NK-92 (cell line): Measurements from ENCODE around the gene PITPNB.

Experiments used
- DNase-seq: peaks from one replicate; lab custom pipeline; 2025; ENCODE audit not compliant: unreplicated experiment; lab: John Stamatoyannopoulos, UW

Gene PITPNB

GRCh38 chr22:27919222-27919941, at the start of gene PITPNB:
PITPNB (minus strand) TSS chr22:27919256; CDS start chr22:27919191, 65 bp downstream.
- peak; percentile 87 for DNase-seq

- DNase-seq, result no peak
Observed at GRCh38 chr22:27966168-27967064, 47.4 kb upstream of the PITPNB start.

GRCh38 chr22:27962268-27963044, 43.4 kb upstream of the PITPNB start:
- DNase-seq, result no peak

GRCh38 chr22:27961680-27962079, 42.6 kb upstream of the PITPNB start:
- DNase-seq, result no peak

GRCh38 chr22:27961182-27961581, 42.1 kb upstream of the PITPNB start:
- no peak for DNase-seq

- DNase-seq, result no peak
Observed at GRCh38 chr22:27959335-27960090, 40.5 kb upstream of the PITPNB start.

GRCh38 chr22:27952779-27953178, 33.7 kb upstream of the PITPNB start:
- no peak for DNase-seq

- DNase-seq, result no peak
Observed at GRCh38 chr22:27952091-27952490, 33.0 kb upstream of the PITPNB start.

GRCh38 chr22:27949421-27949820, 30.4 kb upstream of the PITPNB start:
- no peak for DNase-seq

- no peak for DNase-seq
Observed at GRCh38 chr22:27948569-27948968, 29.5 kb upstream of the PITPNB start.

GRCh38 chr22:27947448-27947847, 28.4 kb upstream of the PITPNB start:
- DNase-seq, result no peak

- no peak for DNase-seq
Observed at GRCh38 chr22:27941143-27941542, 22.1 kb upstream of the PITPNB start.

GRCh38 chr22:27937453-27937852, 18.4 kb upstream of the PITPNB start:
- no peak for DNase-seq

GRCh38 chr22:27935897-27936296, 16.8 kb upstream of the PITPNB start:
- no peak for DNase-seq

GRCh38 chr22:27934069-27934468, 15.0 kb upstream of the PITPNB start:
- no peak for DNase-seq

- no peak for DNase-seq
Observed at GRCh38 chr22:27933186-27933983, 14.3 kb upstream of the PITPNB start.

- DNase-seq, result no peak
Observed at GRCh38 chr22:27930331-27931060, 11.4 kb upstream of the PITPNB start.

- no peak for DNase-seq
Observed at GRCh38 chr22:27927608-27928007, 8.6 kb upstream of the PITPNB start.

GRCh38 chr22:27925331-27925730, 6.3 kb upstream of the PITPNB start:
- DNase-seq, result no peak
